Kidney epithelial cell (primary cell): Measurements from ENCODE around the gene TPK1. TPM values are rescaled to one million over a fixed set of nuclear protein-coding genes. Genes with fewer than 3 reads are reported as not detected.

Experiments
- DNase-seq: peaks from one replicate; pipeline ENCODE4 v3.0.0-alpha.2; 2010; ENCODE audit warnings: low read depth
- H3K27me3 ChIP-seq: 2 replicates; pipeline ENCODE4 v1.6.0; 2011; ENCODE audit warnings: low read length; ENCODE audit not compliant: control insufficient read depth, insufficient read depth
- H3K36me3 ChIP-seq: 2 replicates; pipeline ENCODE4 v1.5.1; 2011; ENCODE audit warnings: low read length; ENCODE audit not compliant: control insufficient read depth, insufficient read depth
- H3K4me3 ChIP-seq: 2 replicates; pipeline ENCODE4 v1.5.1; 2011; ENCODE audit warnings: low read depth, mild to moderate bottlenecking, control low read depth, low read length
- CTCF ChIP-seq: IDR thresholded peaks from 2 replicates; pipeline ENCODE4 v1.5.1; 2011; ENCODE audit warnings: mild to moderate bottlenecking, moderate library complexity, low read length, control low read depth, inconsistent platforms; ENCODE audit not compliant: insufficient read depth, poor library complexity, severe bottlenecking
- total RNA-seq: library from RNA; depleted of rRNA; stranded (reverse); fragments of >200 nt; gene quantifications from 2 replicates; pipeline ENCODE4 v1.2.3, GENCODE V29; 2015

The TPK1 gene
- total RNA-seq, 1 donor from 2014 or later = 3.8 TPM

- Histone ChIP-seq H3K27me3 (no peaks in the 10 kb centered on the region), H3K4me3 (peak overlapping the region; percentile 53), H3K36me3 (no peaks in the 10 kb centered on the region)
- TF ChIP-seq CTCF = no peak
- DNase-seq = no peak
These were observed 1.2 kb downstream of the TPK1 start for GRCh38 chr7:144834641-144835144.

- DNase-seq = no peak
- Histone ChIP-seq H3K36me3 (no peaks in the 10 kb centered on the region), H3K27me3 (no peaks in the 10 kb centered on the region), H3K4me3 (no peak overlapping the region)
- no peak for TF ChIP-seq CTCF
These were observed 5.0 kb downstream of the TPK1 start for GRCh38 chr7:144830811-144831210.

GRCh38 chr7:144830024-144830785 lies 5.6 kb downstream of the TPK1 start:
- H3K4me3 ChIP-seq = no peak overlapping the region
- no peaks in the 10 kb centered on the region for H3K36me3 ChIP-seq
- H3K27me3 ChIP-seq = no peaks in the 10 kb centered on the region
- TF ChIP-seq CTCF = no peak
- no peak for DNase-seq

- Histone ChIP-seq H3K27me3 (no peaks in the 10 kb centered on the region), H3K36me3 (no peaks in the 10 kb centered on the region), H3K4me3 (no peak overlapping the region)
- TF ChIP-seq CTCF = no peak
- DNase-seq = no peak
These were observed 8.2 kb downstream of the TPK1 start for GRCh38 chr7:144827621-144828020.

GRCh38 chr7:144826208-144826607 lies 9.6 kb downstream of the TPK1 start:
- DNase-seq = no peak
- H3K36me3 ChIP-seq = no peaks in the 10 kb centered on the region
- H3K27me3 ChIP-seq = no peaks in the 10 kb centered on the region
- TF ChIP-seq CTCF = no peak
- no peak overlapping the region for H3K4me3 ChIP-seq

GRCh38 chr7:144824360-144824759 lies 11.5 kb downstream of the TPK1 start:
- H3K27me3 ChIP-seq = no peaks in the 10 kb centered on the region
- TF ChIP-seq CTCF = no peak
- H3K4me3 ChIP-seq = no peak overlapping the region
- no peaks in the 10 kb centered on the region for H3K36me3 ChIP-seq
- DNase-seq = peak; percentile 72
